Hepatocyte (in vitro differentiated cells): ENCODE results near the gene WNT7A. TPM values are rescaled to one million over a fixed set of nuclear protein-coding genes. Genes with fewer than 3 reads are reported as not detected.

ENCODE experiments used
- DNase-seq: peaks from one replicate; pipeline ENCODE4 v3.0.0-alpha.2; 2016; ENCODE audit warnings: low spot score
- H2AFZ ChIP-seq: fragments of 200-600 bp; sonication (generic); 2 replicates; pipeline ENCODE4 v1.6.0; 2016; ENCODE audit warnings: antibody characterized with exemption, mild to moderate bottlenecking
- H3K27ac ChIP-seq: fragments of 200-600 bp; sonication (generic); 2 replicates; pipeline ENCODE4 v1.5.1; 2016; ENCODE audit warnings: mild to moderate bottlenecking
- H3K27me3 ChIP-seq: fragments of 200-600 bp; sonication (generic); 2 replicates; pipeline ENCODE4 v1.6.1; 2016
- H3K36me3 ChIP-seq: fragments of 200-600 bp; sonication (generic); replicated peaks from 2 replicates; pipeline ENCODE4 v1.5.1; 2016; ENCODE audit warnings: low read depth; ENCODE audit not compliant: insufficient read depth
- H3K4me1 ChIP-seq: fragments of 200-600 bp; sonication (generic); 2 replicates; pipeline ENCODE4 v1.5.1; 2016; ENCODE audit warnings: mild to moderate bottlenecking, moderate library complexity; ENCODE audit not compliant: insufficient read depth
- H3K4me2 ChIP-seq: fragments of 200-600 bp; sonication (generic); 2 replicates; pipeline ENCODE4 v1.6.0; 2016
- H3K4me3 ChIP-seq: fragments of 200-600 bp; sonication (generic); 2 replicates; pipeline ENCODE4 v1.5.1; 2016; ENCODE audit warnings: mild to moderate bottlenecking
- H3K79me2 ChIP-seq: fragments of 200-600 bp; sonication (generic); 2 replicates; pipeline ENCODE4 v1.6.0; 2017; ENCODE audit warnings: mild to moderate bottlenecking
- H3K9me2 ChIP-seq: fragments of 200-600 bp; sonication (generic); replicated peaks from 2 replicates; pipeline ENCODE4 v1.6.0; 2017; ENCODE audit warnings: mild to moderate bottlenecking; ENCODE audit not compliant: insufficient read depth
- H3K9me3 ChIP-seq: fragments of 200-600 bp; sonication (generic); 2 replicates; pipeline ENCODE4 v1.5.1; 2016; ENCODE audit warnings: low read depth, mild to moderate bottlenecking
- H4K20me1 ChIP-seq: fragments of 200-600 bp; sonication (generic); 2 replicates; pipeline ENCODE4 v1.6.0; 2016; ENCODE audit warnings: mild to moderate bottlenecking; ENCODE audit not compliant: insufficient read depth, poor library complexity, severe bottlenecking
- EZH2 ChIP-seq: fragments of 200-600 bp; sonication (generic); IDR thresholded peaks from 2 replicates; pipeline ENCODE4 v1.6.1; 2016; ENCODE audit warnings: antibody characterized with exemption, mild to moderate bottlenecking, borderline replicate concordance
- EZH2phosphoT487 ChIP-seq: fragments of 200-600 bp; sonication (generic); IDR thresholded peaks from one replicate; pipeline ENCODE4 v1.6.1; 2018; ENCODE audit warnings: antibody characterized with exemption, mild to moderate bottlenecking, low read depth, moderate library complexity; ENCODE audit not compliant: unreplicated experiment, severe bottlenecking
- WGBS: methylation state at CpG from one replicate; pipeline ENCODE4 v1.1.6; 2016; ENCODE audit warnings: low lambda C conversion rate; ENCODE audit errors: missing lambda C conversion rate; 5-methylcytosine and 5-hydroxymethylcytosine counted together
- polyA plus RNA-seq: library from polyadenylated mRNA; unstranded; fragments of >200 nt; fragmentation: Nextera tagmentation; extraction: Ambion mirVana; gene quantifications from 2 replicates; pipeline ENCODE4 v1.2.1, GENCODE V29; 2016
- total RNA-seq: library from RNA; depleted of rRNA; stranded (reverse); fragments of >200 nt; gene quantifications from 2 replicates; pipeline ENCODE4 v1.2.3, GENCODE V29; 2014
- TF ChIP-seq, protein P1 (sequence below): fragments of 200-600 bp; sonication (generic); IDR thresholded peaks from 2 replicates; pipeline ENCODE4 v1.5.1; 2016; ENCODE audit warnings: antibody characterized with exemption, mild to moderate bottlenecking; ENCODE audit not compliant: poor library complexity

Gene WNT7A
- total and polyA plus RNA-seq, 2 experiments from 2014 or later, result 0.04 to 0.13 TPM

GRCh38 chr3:13887495-13888300 lies 7.8 kb upstream of the WNT7A start:
- Histone ChIP-seq H2AFZ (no peak overlapping the region), H3K27ac (no peak overlapping the region), H3K9me2 (no peaks in the 10 kb centered on the region), H3K79me2 (no peaks in the 10 kb centered on the region), H3K4me2 (no peak overlapping the region), H3K4me1 (no peaks in the 10 kb centered on the region), H4K20me1 (no peaks in the 10 kb centered on the region), H3K4me3 (no peak overlapping the region), H3K9me3 (no peaks in the 10 kb centered on the region), H3K27me3 (peaks cover 32% of the 10 kb centered on the region), H3K36me3 (no peaks in the 10 kb centered on the region)
- peak; percentile 2 for DNase-seq
- 80% methylated on average over 6 of the region's 6 CpGs for WGBS
- TF ChIP-seq, protein P1, sequence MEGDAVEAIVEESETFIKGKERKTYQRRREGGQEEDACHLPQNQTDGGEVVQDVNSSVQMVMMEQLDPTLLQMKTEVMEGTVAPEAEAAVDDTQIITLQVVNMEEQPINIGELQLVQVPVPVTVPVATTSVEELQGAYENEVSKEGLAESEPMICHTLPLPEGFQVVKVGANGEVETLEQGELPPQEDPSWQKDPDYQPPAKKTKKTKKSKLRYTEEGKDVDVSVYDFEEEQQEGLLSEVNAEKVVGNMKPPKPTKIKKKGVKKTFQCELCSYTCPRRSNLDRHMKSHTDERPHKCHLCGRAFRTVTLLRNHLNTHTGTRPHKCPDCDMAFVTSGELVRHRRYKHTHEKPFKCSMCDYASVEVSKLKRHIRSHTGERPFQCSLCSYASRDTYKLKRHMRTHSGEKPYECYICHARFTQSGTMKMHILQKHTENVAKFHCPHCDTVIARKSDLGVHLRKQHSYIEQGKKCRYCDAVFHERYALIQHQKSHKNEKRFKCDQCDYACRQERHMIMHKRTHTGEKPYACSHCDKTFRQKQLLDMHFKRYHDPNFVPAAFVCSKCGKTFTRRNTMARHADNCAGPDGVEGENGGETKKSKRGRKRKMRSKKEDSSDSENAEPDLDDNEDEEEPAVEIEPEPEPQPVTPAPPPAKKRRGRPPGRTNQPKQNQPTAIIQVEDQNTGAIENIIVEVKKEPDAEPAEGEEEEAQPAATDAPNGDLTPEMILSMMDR, result no peak
- TF ChIP-seq EZH2phosphoT487, result no peak
- TF ChIP-seq EZH2, result no peak

GRCh38 chr3:13886593-13887129 lies 6.8 kb upstream of the WNT7A start:
- H3K27ac ChIP-seq, result no peak overlapping the region
- H4K20me1 ChIP-seq, result no peaks in the 10 kb centered on the region
- no peak for TF ChIP-seq EZH2
- no peak for TF ChIP-seq EZH2phosphoT487
- TF ChIP-seq, protein P1, result no peak
- H3K79me2 ChIP-seq, result no peaks in the 10 kb centered on the region
- H3K4me2 ChIP-seq, result no peak overlapping the region
- no peaks in the 10 kb centered on the region for H3K4me1 ChIP-seq
- no peaks in the 10 kb centered on the region for H3K9me2 ChIP-seq
- no peaks in the 10 kb centered on the region for H3K9me3 ChIP-seq
- no peak for DNase-seq
- WGBS, result 77% methylated on average over 4 of the region's 4 CpGs
- no peak overlapping the region for H2AFZ ChIP-seq
- no peaks in the 10 kb centered on the region for H3K36me3 ChIP-seq
- H3K4me3 ChIP-seq, result no peak overlapping the region
- peaks cover 42% of the 10 kb centered on the region for H3K27me3 ChIP-seq

DNA sequence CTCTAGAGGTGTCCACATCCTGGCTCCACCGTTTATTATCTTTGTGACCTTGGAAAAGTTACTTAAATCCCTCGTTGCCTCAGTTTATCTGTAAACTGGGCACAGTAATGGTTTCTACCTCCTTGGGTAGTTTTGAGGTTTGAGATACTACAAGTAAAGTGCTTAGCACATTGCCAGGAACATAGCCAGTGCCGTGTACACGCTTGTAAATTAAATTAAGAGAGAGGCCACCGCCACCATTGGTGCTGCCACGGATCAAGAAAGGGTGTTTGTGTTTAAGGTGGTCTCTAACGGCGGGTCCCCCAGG lies 5.8 kb upstream of the WNT7A start:
- 42% methylated on average over 8 of the region's 8 CpGs for WGBS
- TF ChIP-seq, protein P1, result no peak
- TF ChIP-seq EZH2 (no peak), EZH2phosphoT487 (no peak)
- H3K9me3 ChIP-seq, result no peaks in the 10 kb centered on the region
- H4K20me1 ChIP-seq, result no peaks in the 10 kb centered on the region
- no peak overlapping the region for H2AFZ ChIP-seq
- H3K4me3 ChIP-seq, result no peak overlapping the region
- peaks cover 3% of the 10 kb centered on the region for H3K4me1 ChIP-seq
- H3K27me3 ChIP-seq, result peaks cover 52% of the 10 kb centered on the region
- no peak overlapping the region for H3K4me2 ChIP-seq
- H3K9me2 ChIP-seq, result no peaks in the 10 kb centered on the region
- H3K27ac ChIP-seq, result no peak overlapping the region
- no peaks in the 10 kb centered on the region for H3K79me2 ChIP-seq
- no peaks in the 10 kb centered on the region for H3K36me3 ChIP-seq
- no peak for DNase-seq
